ENCODE measurements around the gene CATSPERD.
"Not testable (repeated sequence)": the region's sequence is repeated elsewhere in the genome, so short reads cannot be mapped to it uniquely, and the experiment has no call there.

The CATSPERD gene

GRCh38 chr19:5700455-5701092 is 19.9 kb upstream of the CATSPERD start:
- ATAC-seq (no peak), DNase-seq (no peak)
- no peak overlapping the region for H3K4me3 Mint-ChIP-seq
- no peaks in the 10 kb centered on the region for H3K4me1 Mint-ChIP-seq
- no peak overlapping the region for H3K27ac Mint-ChIP-seq
- no peaks in the 10 kb centered on the region for H3K9me3 Mint-ChIP-seq
- H3K36me3 Mint-ChIP-seq (ENCODE audit: low read depth) = peaks cover 29% of the 10 kb centered on the region
- H3K27me3 Mint-ChIP-seq = no peaks in the 10 kb centered on the region

GRCh38 chr19:5702053-5702410 is 18.4 kb upstream of the CATSPERD start:
- not testable (repeated sequence) for H3K27ac Mint-ChIP-seq, H3K27me3 Mint-ChIP-seq, ATAC-seq, H3K4me1 Mint-ChIP-seq, H3K4me3 Mint-ChIP-seq, DNase-seq, H3K9me3 Mint-ChIP-seq
- H3K36me3 Mint-ChIP-seq (ENCODE audit: low read depth) = peaks cover 29% of the 10 kb centered on the region

GRCh38 chr19:5703819-5704818 is 16.3 kb upstream of the CATSPERD start:
- Mint-ChIP-seq H3K4me3 (no peak overlapping the region), H3K9me3 (no peaks in the 10 kb centered on the region), H3K27me3 (no peaks in the 10 kb centered on the region), H3K36me3 (ENCODE audit: low read depth) (peaks cover 33% of the 10 kb centered on the region), H3K4me1 (no peaks in the 10 kb centered on the region), H3K27ac (no peak overlapping the region)
- no peak for ATAC-seq
- no peak for DNase-seq

- DNase-seq (no peak), ATAC-seq (no peak)
- Mint-ChIP-seq H3K9me3 (no peaks in the 10 kb centered on the region), H3K36me3 (ENCODE audit: low read depth) (peaks cover 35% of the 10 kb centered on the region), H3K4me1 (no peaks in the 10 kb centered on the region), H3K27me3 (no peaks in the 10 kb centered on the region), H3K4me3 (no peak overlapping the region), H3K27ac (no peak overlapping the region)
Observed at GRCh38 chr19:5705552-5705951, 14.9 kb upstream of the CATSPERD start.

GRCh38 chr19:5706876-5707573 is 13.4 kb upstream of the CATSPERD start:
- no peaks in the 10 kb centered on the region for H3K4me1 Mint-ChIP-seq
- H3K36me3 Mint-ChIP-seq (ENCODE audit: low read depth) = peaks cover 30% of the 10 kb centered on the region
- ATAC-seq (no peak), DNase-seq (no peak)
- H3K27ac Mint-ChIP-seq = no peak overlapping the region
- H3K4me3 Mint-ChIP-seq = no peak overlapping the region
- no peaks in the 10 kb centered on the region for H3K9me3 Mint-ChIP-seq
- H3K27me3 Mint-ChIP-seq = no peaks in the 10 kb centered on the region

GRCh38 chr19:5707576-5708575 is 12.6 kb upstream of the CATSPERD start:
- Mint-ChIP-seq H3K27me3 (no peaks in the 10 kb centered on the region), H3K36me3 (ENCODE audit: low read depth) (peaks cover 34% of the 10 kb centered on the region), H3K4me1 (no peaks in the 10 kb centered on the region), H3K4me3 (no peak overlapping the region), H3K9me3 (no peaks in the 10 kb centered on the region), H3K27ac (no peak overlapping the region)
- DNase-seq (no peak), ATAC-seq (peak; percentile 6)

- no peak for ATAC-seq
- peaks cover 7% of the 10 kb centered on the region for H3K4me1 Mint-ChIP-seq
- H3K9me3 Mint-ChIP-seq = no peaks in the 10 kb centered on the region
- no peak overlapping the region for H3K4me3 Mint-ChIP-seq
- DNase-seq = no peak
- peaks cover 35% of the 10 kb centered on the region for H3K36me3 Mint-ChIP-seq (ENCODE audit: low read depth)
- H3K27me3 Mint-ChIP-seq = no peaks in the 10 kb centered on the region
- H3K27ac Mint-ChIP-seq = no peak overlapping the region
Observed at GRCh38 chr19:5711025-5711424, 9.4 kb upstream of the CATSPERD start.

- ATAC-seq (no peak), DNase-seq (no peak)
- no peak overlapping the region for H3K4me3 Mint-ChIP-seq
- no peaks in the 10 kb centered on the region for H3K27me3 Mint-ChIP-seq
- H3K27ac Mint-ChIP-seq = no peak overlapping the region
- no peaks in the 10 kb centered on the region for H3K9me3 Mint-ChIP-seq
- H3K4me1 Mint-ChIP-seq = peaks cover 12% of the 10 kb centered on the region
- peaks cover 37% of the 10 kb centered on the region for H3K36me3 Mint-ChIP-seq (ENCODE audit: low read depth)
Observed at GRCh38 chr19:5711713-5712161, 8.7 kb upstream of the CATSPERD start.

GRCh38 chr19:5713228-5713627 is 7.2 kb upstream of the CATSPERD start:
- H3K27ac Mint-ChIP-seq = peak overlapping the region; percentile 59
- H3K27me3 Mint-ChIP-seq = no peaks in the 10 kb centered on the region
- ATAC-seq = no peak
- no peak overlapping the region for H3K4me3 Mint-ChIP-seq
- no peak for DNase-seq
- no peaks in the 10 kb centered on the region for H3K9me3 Mint-ChIP-seq
- peaks cover 24% of the 10 kb centered on the region for H3K4me1 Mint-ChIP-seq
- peaks cover 42% of the 10 kb centered on the region for H3K36me3 Mint-ChIP-seq (ENCODE audit: low read depth)

- Mint-ChIP-seq H3K36me3 (ENCODE audit: low read depth) (peaks cover 54% of the 10 kb centered on the region), H3K4me1 (peaks cover 33% of the 10 kb centered on the region), H3K9me3 (no peaks in the 10 kb centered on the region), H3K4me3 (no peak overlapping the region), H3K27ac (no peak overlapping the region), H3K27me3 (no peaks in the 10 kb centered on the region)
- DNase-seq (no peak), ATAC-seq (no peak)
Observed at GRCh38 chr19:5714816-5715215, 5.6 kb upstream of the CATSPERD start.

GRCh38 chr19:5717215-5717935 is 3.1 kb upstream of the CATSPERD start:
- ATAC-seq (no peak), DNase-seq (no peak)
- H3K27ac Mint-ChIP-seq = peak overlapping the region; percentile 97
- H3K9me3 Mint-ChIP-seq = no peaks in the 10 kb centered on the region
- H3K27me3 Mint-ChIP-seq = peaks cover 4% of the 10 kb centered on the region
- H3K4me3 Mint-ChIP-seq = peak overlapping the region; percentile 96
- peaks cover 44% of the 10 kb centered on the region for H3K36me3 Mint-ChIP-seq (ENCODE audit: low read depth)
- H3K4me1 Mint-ChIP-seq = peaks cover 43% of the 10 kb centered on the region

- peak; percentile 21 for ATAC-seq
- H3K36me3 Mint-ChIP-seq (ENCODE audit: low read depth) = peaks cover 41% of the 10 kb centered on the region
- peak overlapping the region; percentile 96 for H3K4me3 Mint-ChIP-seq
- peak overlapping the region; percentile 97 for H3K27ac Mint-ChIP-seq
- peak; percentile 65 for DNase-seq
- H3K4me1 Mint-ChIP-seq = peaks cover 43% of the 10 kb centered on the region
- H3K27me3 Mint-ChIP-seq = peaks cover 4% of the 10 kb centered on the region
- H3K9me3 Mint-ChIP-seq = no peaks in the 10 kb centered on the region
Observed at GRCh38 chr19:5718037-5718578, 2.3 kb upstream of the CATSPERD start.
